ENCODE data around the gene FUBP3.

Gene FUBP3

GRCh38 chr9:130578865-130579737 lies at the start of gene FUBP3:
Gene FUBP3, plus strand, starts transcription at chr9:130579577. Its CDS starts 104 bp downstream, at chr9:130579681.
- peak; percentile 84 for DNase-seq

- no peak for DNase-seq
Observed at GRCh38 chr9:130530938-130531337, 48.4 kb upstream of the FUBP3 start.

- no peak for DNase-seq
Observed at GRCh38 chr9:130531670-130532069, 47.7 kb upstream of the FUBP3 start.

GRCh38 chr9:130532426-130533080 lies 46.8 kb upstream of the FUBP3 start:
- DNase-seq: no peak

- no peak for DNase-seq
Observed at GRCh38 chr9:130535818-130536521, 43.4 kb upstream of the FUBP3 start.

- DNase-seq: no peak
Observed at GRCh38 chr9:130536701-130537107, 42.7 kb upstream of the FUBP3 start.

- DNase-seq: no peak
Observed at GRCh38 chr9:130537346-130538050, 41.9 kb upstream of the FUBP3 start.

GRCh38 chr9:130539420-130540223 lies 39.8 kb upstream of the FUBP3 start:
- DNase-seq: no peak

- DNase-seq: no peak
Observed at GRCh38 chr9:130541533-130541932, 37.8 kb upstream of the FUBP3 start.

GRCh38 chr9:130542038-130542437 lies 37.3 kb upstream of the FUBP3 start:
- no peak for DNase-seq

- DNase-seq: no peak
Observed at GRCh38 chr9:130542457-130543228, 36.7 kb upstream of the FUBP3 start.

- no peak for DNase-seq
Observed at GRCh38 chr9:130543368-130543767, 36.0 kb upstream of the FUBP3 start.

- no peak for DNase-seq
Observed at GRCh38 chr9:130543859-130544258, 35.5 kb upstream of the FUBP3 start.

GRCh38 chr9:130544364-130544763 lies 35.0 kb upstream of the FUBP3 start:
- no peak for DNase-seq

- DNase-seq: no peak
Observed at GRCh38 chr9:130548103-130548502, 31.3 kb upstream of the FUBP3 start.

- no peak for DNase-seq
Observed at GRCh38 chr9:130549093-130549735, 30.2 kb upstream of the FUBP3 start.

- no peak for DNase-seq
Observed at GRCh38 chr9:130554606-130555005, 24.8 kb upstream of the FUBP3 start.

- no peak for DNase-seq
Observed at GRCh38 chr9:130555061-130555460, 24.3 kb upstream of the FUBP3 start.

GRCh38 chr9:130555968-130556367 lies 23.4 kb upstream of the FUBP3 start:
- no peak for DNase-seq

- DNase-seq: no peak
Observed at GRCh38 chr9:130556396-130557076, 22.8 kb upstream of the FUBP3 start.
